NOMO-1 treated with DMSO at 0.1 percent for 48 hours (cell line): ENCODE measurements around the gene MAPT.

Experiments
- DNase-seq: peaks from one replicate; lab custom pipeline; 2025; ENCODE audit not compliant: unreplicated experiment; lab: John Stamatoyannopoulos, UW

The MAPT gene

DNA sequence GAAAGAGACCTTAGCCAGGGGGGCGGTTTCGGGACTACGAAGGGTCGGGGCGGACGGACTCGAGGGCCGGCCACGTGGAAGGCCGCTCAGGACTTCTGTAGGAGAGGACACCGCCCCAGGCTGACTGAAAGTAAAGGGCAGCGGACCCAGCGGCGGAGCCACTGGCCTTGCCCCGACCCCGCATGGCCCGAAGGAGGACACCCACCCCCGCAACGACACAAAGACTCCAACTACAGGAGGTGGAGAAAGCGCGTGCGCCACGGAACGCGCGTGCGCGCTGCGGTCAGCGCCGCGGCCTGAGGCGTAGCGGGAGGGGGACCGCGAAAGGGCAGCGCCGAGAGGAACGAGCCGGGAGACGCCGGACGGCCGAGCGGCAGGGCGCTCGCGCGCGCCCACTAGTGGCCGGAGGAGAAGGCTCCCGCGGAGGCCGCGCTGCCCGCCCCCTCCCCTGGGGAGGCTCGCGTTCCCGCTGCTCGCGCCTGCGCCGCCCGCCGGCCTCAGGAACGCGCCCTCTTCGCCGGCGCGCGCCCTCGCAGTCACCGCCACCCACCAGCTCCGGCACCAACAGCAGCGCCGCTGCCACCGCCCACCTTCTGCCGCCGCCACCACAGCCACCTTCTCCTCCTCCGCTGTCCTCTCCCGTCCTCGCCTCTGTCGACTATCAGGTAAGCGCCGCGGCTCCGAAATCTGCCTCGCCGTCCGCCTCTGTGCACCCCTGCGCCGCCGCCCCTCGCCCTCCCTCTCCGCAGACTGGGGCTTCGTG, at the start of gene MAPT:
Gene MAPT, plus strand, starts transcription at position 533 of the 763 bp plus-strand sequence. CDS start 67,784 bp downstream, outside the sequence.
- peak; percentile 74 for DNase-seq

DNA sequence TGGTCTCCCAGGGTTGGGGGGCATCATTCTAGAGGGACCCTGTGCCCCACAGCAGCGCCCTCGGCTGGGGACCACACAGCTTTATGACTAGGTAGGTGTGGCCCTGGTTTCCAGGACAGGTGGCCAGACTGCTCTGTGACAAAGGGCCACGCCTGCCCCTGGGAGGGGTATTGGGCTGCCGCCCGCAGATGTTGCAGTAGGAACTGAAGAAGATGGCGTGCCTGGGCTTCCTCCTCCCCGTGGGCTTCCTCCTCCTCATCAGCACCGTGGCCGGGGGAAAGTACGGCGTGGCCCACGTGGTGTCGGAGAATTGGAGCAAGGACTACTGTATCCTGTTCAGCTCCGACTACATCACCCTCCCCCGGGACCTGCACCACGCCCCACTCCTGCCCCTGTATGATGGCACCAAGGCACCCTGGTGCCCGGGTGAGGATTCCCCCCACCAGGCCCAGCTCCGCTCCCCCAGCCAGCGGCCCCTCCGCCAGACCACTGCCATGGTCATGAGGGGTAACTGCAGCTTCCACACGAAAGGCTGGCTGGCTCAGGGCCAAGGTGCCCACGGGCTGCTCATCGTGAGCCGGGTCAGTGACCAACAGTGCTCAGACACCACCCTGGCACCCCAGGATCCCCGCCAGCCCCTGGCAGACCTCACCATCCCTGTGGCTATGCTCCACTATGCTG, 49.5 kb upstream of the MAPT start, which contains the start of gene SPPL2C:
Gene SPPL2C, plus strand, starts transcription at position 187 of the 681 bp plus-strand sequence. Its CDS starts 26 bp downstream, at position 213.
- no peak for DNase-seq

- DNase-seq: no peak
Measured at GRCh38 chr17:45845376-45846185, 48.8 kb upstream of the MAPT start.

- no peak for DNase-seq
Measured at GRCh38 chr17:45846223-45846622, 48.1 kb upstream of the MAPT start.

GRCh38 chr17:45846646-45847045, 47.7 kb upstream of the MAPT start:
- DNase-seq: no peak

DNA sequence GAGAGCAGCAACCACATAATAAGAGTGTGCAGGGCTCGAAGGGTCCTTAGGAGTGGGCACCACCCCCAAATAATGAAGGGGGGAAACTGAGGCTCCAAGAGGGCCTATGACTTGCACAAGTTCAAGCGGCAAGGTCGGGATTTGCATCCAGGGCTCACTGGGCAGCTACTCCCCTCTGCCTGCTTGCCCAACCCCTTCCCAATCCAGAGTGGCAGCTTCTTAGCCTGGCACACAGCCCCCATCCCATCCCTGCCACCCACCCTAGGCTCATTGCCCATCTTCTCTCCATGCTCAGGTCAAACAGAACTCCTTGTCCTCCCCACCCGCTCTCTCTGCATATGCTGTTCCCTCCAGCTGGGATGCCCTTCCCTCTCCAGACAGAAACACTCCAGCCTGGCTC, 47.3 kb upstream of the MAPT start:
- no peak for DNase-seq

GRCh38 chr17:45847747-45848146, 46.6 kb upstream of the MAPT start:
- no peak for DNase-seq

DNA sequence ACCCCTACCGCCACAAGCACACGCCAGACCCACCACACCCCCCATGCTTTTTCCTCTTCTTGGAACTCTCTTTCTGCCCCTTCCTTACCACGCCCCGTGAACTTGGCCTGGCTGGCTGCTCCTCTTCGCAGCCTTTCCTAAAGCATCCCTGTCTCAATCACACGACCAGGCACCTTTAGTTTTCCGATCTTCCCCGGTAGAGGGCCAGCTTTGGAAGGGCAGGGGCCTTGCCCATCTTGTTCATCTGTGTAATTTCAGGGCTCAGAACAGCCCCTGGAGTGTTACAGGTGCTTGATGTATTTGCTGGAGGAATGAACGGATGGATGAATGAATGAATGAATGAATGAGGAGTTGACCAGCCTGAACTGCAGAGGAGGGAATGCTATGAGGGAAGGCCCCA, 45.9 kb upstream of the MAPT start:
- DNase-seq: no peak

- DNase-seq: no peak
Measured at GRCh38 chr17:45848868-45849535, 45.4 kb upstream of the MAPT start.

DNA sequence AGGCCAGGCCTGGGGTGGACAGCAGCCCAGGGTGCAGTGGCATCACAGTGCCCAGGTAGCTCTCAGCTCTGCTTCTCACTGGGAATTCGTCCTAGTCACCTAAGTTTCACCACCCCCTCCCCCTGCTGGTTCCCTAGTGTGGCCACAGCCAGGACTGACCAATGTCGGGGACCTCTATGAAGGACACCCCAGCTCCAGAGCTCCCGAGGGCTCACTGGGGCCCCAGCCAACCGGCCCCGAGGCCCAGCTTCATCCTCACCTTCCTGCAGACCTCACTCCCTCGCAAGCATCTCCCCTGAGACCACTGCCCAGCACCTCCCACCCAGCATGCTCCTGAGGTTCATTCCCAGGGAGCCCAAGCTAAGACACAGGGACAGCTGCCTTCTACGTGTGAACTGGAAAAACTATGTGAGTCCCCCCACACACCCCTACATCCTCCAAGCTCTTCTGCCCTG, 44.8 kb upstream of the MAPT start:
- DNase-seq: no peak

- no peak for DNase-seq
Measured at GRCh38 chr17:45850011-45850410, 44.3 kb upstream of the MAPT start.

GRCh38 chr17:45850468-45850867, 43.9 kb upstream of the MAPT start:
- no peak for DNase-seq

DNA sequence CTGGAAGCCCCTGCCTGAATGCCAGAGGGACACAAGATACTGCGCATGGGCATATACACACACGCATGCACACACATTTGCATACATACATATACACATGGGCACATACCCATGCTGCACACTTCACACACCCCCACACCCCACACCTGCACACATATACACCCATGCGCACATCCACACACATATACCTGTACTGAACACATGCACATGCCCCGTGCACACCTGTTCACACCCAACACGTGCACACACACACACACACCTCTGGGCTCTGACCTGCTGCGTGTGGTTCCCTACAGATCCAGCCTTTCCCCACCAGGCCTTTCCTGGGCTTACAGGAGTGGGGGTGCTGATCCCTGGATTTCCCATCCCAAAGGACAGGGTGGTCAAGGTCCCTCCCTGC, 43.3 kb upstream of the MAPT start:
- no peak for DNase-seq

- no peak for DNase-seq
Measured at GRCh38 chr17:45851464-45851863, 42.9 kb upstream of the MAPT start.

DNA sequence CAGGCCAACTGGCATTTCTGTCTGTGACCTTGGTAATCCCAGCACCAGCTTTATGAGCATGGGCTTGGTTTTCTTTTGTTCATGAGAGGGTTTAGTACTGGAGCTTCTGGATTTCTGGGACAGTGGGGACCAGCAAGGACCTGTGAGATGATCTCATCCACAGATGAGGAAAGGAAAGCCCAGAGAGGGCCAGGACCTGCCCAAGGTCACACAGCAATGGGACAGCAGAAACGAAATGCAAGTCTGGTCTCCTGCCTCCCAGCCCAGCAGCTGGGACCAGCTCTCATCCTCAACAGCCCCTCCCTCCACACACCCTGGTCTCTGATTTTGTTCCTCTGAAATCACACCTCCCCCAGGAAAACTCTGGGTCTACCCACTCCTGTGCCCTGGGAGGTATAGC, 42.5 kb upstream of the MAPT start:
- no peak for DNase-seq

DNA sequence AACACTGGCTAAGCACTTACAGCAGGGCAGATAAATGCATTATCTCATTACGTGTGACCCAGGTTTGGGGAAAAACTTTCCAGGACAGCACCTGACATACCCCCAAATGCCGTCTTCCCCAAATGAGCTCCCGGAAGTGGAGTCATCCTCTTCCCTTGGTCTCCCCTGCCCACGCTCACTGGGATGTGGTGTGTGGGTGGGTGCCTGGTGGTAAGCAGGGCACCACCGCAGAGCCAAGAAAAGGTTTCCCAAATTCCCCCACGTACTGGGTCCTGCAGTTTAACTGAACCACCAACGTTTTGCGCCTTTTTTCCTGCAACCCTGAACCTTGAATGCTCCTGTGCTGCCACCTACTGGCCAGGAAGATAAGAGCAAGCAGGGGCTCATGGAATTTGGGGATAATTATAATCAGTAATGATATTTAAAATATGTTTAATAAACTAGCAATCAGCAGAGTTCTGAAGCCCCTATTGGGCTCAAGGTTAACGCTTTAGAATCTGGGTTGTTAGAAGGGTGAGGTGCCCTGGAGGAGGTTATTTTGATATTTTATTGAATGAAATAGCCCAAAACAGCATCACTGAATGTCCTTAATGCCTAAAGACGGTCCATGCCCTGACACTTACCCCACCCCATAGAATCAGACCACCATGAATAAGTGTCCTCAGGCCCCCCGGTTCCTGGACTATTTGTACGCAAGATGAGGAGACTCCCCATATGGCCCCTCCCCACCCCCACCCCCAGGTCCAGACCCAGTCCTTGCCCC, 41.6 kb upstream of the MAPT start:
- DNase-seq: peak; percentile 34

DNA sequence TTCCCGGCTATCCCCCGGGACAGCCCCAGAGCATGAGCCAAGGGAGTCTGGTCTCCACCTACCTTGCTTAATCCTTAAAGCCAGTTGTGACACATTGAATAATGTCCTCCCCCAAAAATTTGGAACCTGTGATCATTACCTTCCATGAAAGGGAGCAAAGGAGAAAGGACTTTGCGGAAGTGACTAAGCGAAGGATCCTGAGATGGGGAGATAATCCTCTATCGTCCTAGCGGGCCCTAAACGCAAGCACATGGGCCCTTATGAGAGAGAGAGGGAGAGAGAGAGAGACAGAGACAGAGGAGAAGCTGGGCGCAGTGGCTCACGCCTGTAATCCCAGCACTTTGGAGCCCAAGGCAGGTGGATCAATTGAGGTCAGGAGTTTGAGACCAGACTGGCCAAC, 40.1 kb upstream of the MAPT start:
- no peak for DNase-seq

DNA sequence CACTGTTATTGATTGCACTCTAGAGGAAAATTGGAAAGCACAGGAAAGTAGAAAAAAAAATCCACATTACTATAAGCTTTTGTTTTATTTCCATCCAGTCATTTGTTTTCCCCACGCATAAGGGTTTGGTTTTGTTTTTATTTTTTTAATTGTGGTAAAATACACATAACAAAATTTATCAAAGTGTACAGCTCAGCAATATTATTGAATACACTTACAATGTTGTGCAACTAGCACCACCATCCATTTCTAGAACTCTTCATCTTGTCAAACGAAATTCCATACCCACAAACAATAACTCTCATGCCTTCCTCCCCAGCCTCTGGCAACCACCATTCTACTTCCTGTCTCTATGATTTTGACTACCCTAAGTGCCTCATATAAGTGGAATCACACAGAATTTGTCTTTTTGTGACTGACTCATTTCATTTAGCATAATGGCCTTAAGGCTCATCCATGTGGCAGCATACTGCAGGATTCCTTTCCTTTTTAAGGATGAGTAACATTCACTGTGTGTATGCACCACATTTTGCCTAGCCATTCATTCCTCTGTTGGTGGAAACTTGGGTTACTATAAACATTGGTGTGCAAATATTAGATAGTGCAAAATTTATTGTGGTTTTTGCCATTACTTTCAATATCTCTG, 38.5 kb upstream of the MAPT start:
- DNase-seq: no peak

- peak; percentile 1 for DNase-seq
Measured at GRCh38 chr17:45857977-45858708, 36.2 kb upstream of the MAPT start.
